DMS114 treated with DMSO at 0.1 percent for 48 hours (cell line): ENCODE measurements around the gene PTPRE.

ENCODE experiments used
- DNase-seq: peaks from one replicate; lab custom pipeline; 2025; ENCODE audit not compliant: unreplicated experiment; lab: John Stamatoyannopoulos, UW

Gene PTPRE

GRCh38 chr10:128018691-128019090 is 111.8 kb downstream of the PTPRE start:
- no peak for DNase-seq

- no peak for DNase-seq
These were observed 115.6 kb downstream of the PTPRE start for GRCh38 chr10:128022261-128023196.

- DNase-seq, result no peak
These were observed 117.5 kb downstream of the PTPRE start for GRCh38 chr10:128024426-128024825.

- DNase-seq, result no peak
These were observed 118.5 kb downstream of the PTPRE start for GRCh38 chr10:128025437-128025836.

- DNase-seq, result no peak
These were observed 119.0 kb downstream of the PTPRE start for GRCh38 chr10:128025951-128026350.

- DNase-seq, result no peak
These were observed 119.9 kb downstream of the PTPRE start for GRCh38 chr10:128026615-128027300.

- no peak for DNase-seq
These were observed 120.4 kb downstream of the PTPRE start for GRCh38 chr10:128027306-128027705.

- no peak for DNase-seq
These were observed 121.1 kb downstream of the PTPRE start for GRCh38 chr10:128027822-128028507.

GRCh38 chr10:128028508-128029289 is 121.8 kb downstream of the PTPRE start:
- DNase-seq, result no peak

GRCh38 chr10:128029290-128029651 is 122.4 kb downstream of the PTPRE start:
- no peak for DNase-seq

- no peak for DNase-seq
These were observed 122.9 kb downstream of the PTPRE start for GRCh38 chr10:128029731-128030369.

GRCh38 chr10:128030498-128031072 is 123.7 kb downstream of the PTPRE start:
- no peak for DNase-seq

GRCh38 chr10:128031216-128031615 is 124.3 kb downstream of the PTPRE start:
- DNase-seq, result no peak

- DNase-seq, result no peak
These were observed 125.6 kb downstream of the PTPRE start for GRCh38 chr10:128032466-128032865.

GRCh38 chr10:128035557-128035973 is 128.7 kb downstream of the PTPRE start:
- DNase-seq, result no peak

- DNase-seq, result no peak
These were observed 129.2 kb downstream of the PTPRE start for GRCh38 chr10:128036011-128036615.

- no peak for DNase-seq
These were observed 130.0 kb downstream of the PTPRE start for GRCh38 chr10:128036746-128037543.

- no peak for DNase-seq
These were observed 133.2 kb downstream of the PTPRE start for GRCh38 chr10:128040096-128040495.

GRCh38 chr10:128040681-128041080 is 133.8 kb downstream of the PTPRE start:
- DNase-seq, result no peak
